Lower leg skin (tissue), 4 donors: ENCODE results near the gene NFATC2IP. TPM values are rescaled to one million over a fixed set of nuclear protein-coding genes. Genes with fewer than 3 reads are reported as not detected.
"Not testable (repeated sequence)": the region's sequence is repeated elsewhere in the genome, so short reads cannot be mapped to it uniquely, and the experiment has no call there.

Source experiments
- DNase-seq, 2 donors: peaks; one replicate each; pipeline ENCODE4 v3.0.0-alpha.2; 2019; ENCODE audit warnings: low spot score in 2 of 2
- H3K4me3 ChIP-seq: fragments of 200-600 bp; sonication (generic); 2 replicates; pipeline ENCODE4 v1.5.1; 2017; ENCODE audit warnings: mild to moderate bottlenecking, low read depth; ENCODE audit not compliant: poor library complexity, severe bottlenecking
- CTCF ChIP-seq, 3 donors: fragments of 450-650 bp; IDR thresholded peaks; one replicate each; pipeline ENCODE4 v1.5.1; 2016; ENCODE audit warnings: antibody characterized with exemption in 3 of 3, mild to moderate bottlenecking in 3 of 3, moderate library complexity in 2 of 3
- POLR2A ChIP-seq, 2 donors: fragments of 450-650 bp; IDR thresholded peaks; one replicate each; pipeline ENCODE4 v1.6.1; 2016 to 2017; ENCODE audit warnings: antibody characterized with exemption in 2 of 2, mild to moderate bottlenecking in 1 of 2, moderate library complexity in 1 of 2
- WGBS, 2 donors: methylation state at CpG; one replicate each; pipeline ENCODE4 v1.1.5; 2018; 5-methylcytosine and 5-hydroxymethylcytosine counted together
- intact Hi-C: fragments of 100-400 bp; cut with DNase I; formaldehyde crosslinking; loops from one replicate; pipeline ENCODE4 v1.15.0; 2023; ENCODE audit warnings: low total_unique reads
- total RNA-seq, 4 donors: library from RNA; depleted of rRNA; stranded (reverse); fragments of >200 nt; gene quantifications; one replicate each; pipeline ENCODE4 v1.1.0, GENCODE V29; 2016

The NFATC2IP gene
- total RNA-seq, 4 donors from 2014 or later = 22.0 to 32.8 (median 25.1) TPM

DNA sequence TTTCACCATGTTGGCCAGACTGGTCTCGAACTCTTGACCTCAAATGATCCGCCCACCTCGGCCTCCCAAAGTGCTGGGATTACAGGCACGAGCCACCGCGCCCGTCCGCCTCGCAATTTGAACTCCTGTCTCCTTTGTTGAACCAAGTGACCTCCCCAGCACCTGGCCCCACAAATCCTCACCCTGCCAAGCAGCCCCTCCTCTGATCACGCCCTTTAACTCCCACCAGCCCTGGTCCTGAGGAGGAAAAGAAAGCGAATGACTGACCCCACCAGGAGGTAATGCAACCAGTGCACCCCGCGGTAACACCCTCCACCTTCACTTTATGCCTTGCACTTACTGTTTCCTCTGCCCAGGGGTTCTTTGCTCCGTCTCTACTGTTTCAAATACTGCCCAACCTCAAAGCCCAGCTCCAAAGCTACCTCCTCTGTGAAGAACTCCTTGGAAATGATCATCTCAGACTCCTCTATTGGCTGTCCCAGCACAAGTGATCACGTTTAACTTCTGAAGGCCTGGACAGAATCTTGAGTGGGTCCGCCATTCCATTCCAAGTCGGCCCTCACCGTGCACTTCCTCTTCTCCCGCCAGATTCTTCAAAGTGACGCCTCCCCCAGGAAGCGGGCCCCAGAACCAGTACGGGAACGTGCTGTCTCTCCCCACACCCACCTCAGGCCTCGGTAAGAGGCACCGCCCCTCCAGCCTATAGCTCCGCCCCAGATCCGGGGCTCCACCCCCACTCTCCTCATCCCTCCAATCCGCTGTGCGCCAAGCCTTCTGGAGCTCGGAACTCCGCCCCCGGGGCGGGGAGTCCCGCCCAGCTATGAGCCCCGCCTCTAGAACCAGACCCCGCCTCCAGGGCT is 14.6 kb upstream of the NFATC2IP start:
- no peak overlapping the region for H3K4me3 ChIP-seq
- 27 to 38% methylated on average over 36 of the region's 36 CpGs for WGBS, 2 donors
- DNase-seq = peak; percentile 65 to 93
- intact Hi-C loops = loop anchor here (2.0 kb wide), 1 partner anchor 27 kb away; no protein-coding TSS in a partner anchor
- TF ChIP-seq CTCF (IDR thresholded peaks at IDR 0.05) = no peak
- no peak for TF ChIP-seq POLR2A (IDR thresholded peaks at IDR 0.05)

DNA sequence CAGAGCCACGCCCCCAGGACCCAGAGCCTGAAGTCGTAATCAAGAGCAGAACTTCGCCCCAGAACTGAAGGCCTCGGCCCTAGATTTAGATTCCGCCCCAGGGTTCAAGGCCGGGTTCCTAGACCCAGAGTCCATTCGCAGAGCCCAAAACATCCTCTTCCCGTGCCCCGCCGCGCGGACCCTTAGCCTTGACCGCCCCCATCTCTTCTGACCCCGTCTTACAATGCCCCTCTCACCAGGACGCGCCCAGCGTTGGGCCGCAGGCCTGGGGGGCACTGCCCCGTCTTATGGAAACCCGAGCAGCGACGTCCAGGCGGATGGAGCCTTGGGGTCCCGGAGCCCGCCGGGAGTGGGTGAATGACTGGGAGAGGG is 14.0 kb upstream of the NFATC2IP start:
- TF ChIP-seq POLR2A (IDR thresholded peaks at IDR 0.05) (no peak), CTCF (IDR thresholded peaks at IDR 0.05) (no peak)
- no peak for DNase-seq
- intact Hi-C loops = loop anchor here (2.0 kb wide), 1 partner anchor 28 kb away; no protein-coding TSS in a partner anchor
- WGBS, 2 donors = 77 to 82% methylated on average over 26 of the region's 26 CpGs
- no peak overlapping the region for H3K4me3 ChIP-seq

GRCh38 chr16:28937222-28937876 is 13.4 kb upstream of the NFATC2IP start:
- intact Hi-C loops = loop anchor here (2.0 kb wide), 1 partner anchor 29 kb away; no protein-coding TSS in a partner anchor
- TF ChIP-seq POLR2A (IDR thresholded peaks at IDR 0.05) (no peak), CTCF (IDR thresholded peaks at IDR 0.05) (no peak)
- H3K4me3 ChIP-seq = no peak overlapping the region
- WGBS, 2 donors = 74 to 84% methylated on average over 14 of the region's 14 CpGs
- peak in 1 of 2 donors; percentile 82 for DNase-seq

- WGBS, 2 donors = 79 to 81% methylated on average over 7 of the region's 7 CpGs
- intact Hi-C loops = no loop called here
- TF ChIP-seq CTCF (IDR thresholded peaks at IDR 0.05) (no peak), POLR2A (IDR thresholded peaks at IDR 0.05) (no peak)
- no peak overlapping the region for H3K4me3 ChIP-seq
- peak in 1 of 2 donors; percentile 59 for DNase-seq
Measured at GRCh38 chr16:28938721-28939120, 12.0 kb upstream of the NFATC2IP start.

GRCh38 chr16:28939825-28940224 is 10.9 kb upstream of the NFATC2IP start:
- intact Hi-C loops, DNase-seq, H3K4me3 ChIP-seq: not testable (repeated sequence)
- 90 to 93% methylated on average over 7 of the region's 7 CpGs for WGBS, 2 donors

DNA sequence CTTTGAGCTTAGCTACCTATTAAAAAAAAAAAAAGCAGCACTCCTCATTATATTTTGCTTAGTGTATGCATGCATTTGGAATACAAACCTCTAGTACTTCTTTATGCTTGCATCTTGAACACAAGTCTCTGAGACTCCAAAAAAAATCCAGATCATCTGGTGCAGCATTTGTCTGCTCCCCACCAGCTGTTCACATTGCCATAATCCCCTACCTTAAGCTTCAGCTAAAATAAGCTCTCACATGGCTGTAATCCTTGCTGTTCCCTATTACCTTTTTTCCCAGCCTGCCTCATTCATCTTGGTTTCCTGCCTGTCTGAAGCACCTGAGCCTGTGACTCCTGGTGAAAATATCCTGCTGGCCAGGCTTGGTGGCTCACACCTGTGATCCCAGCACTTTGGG is 7.5 kb upstream of the NFATC2IP start:
- intact Hi-C loops = no loop called here
- H3K4me3 ChIP-seq = no peak overlapping the region
- TF ChIP-seq CTCF (IDR thresholded peaks at IDR 0.05) (no peak), POLR2A (IDR thresholded peaks at IDR 0.05) (no peak)
- no peak for DNase-seq
